ENCODE data around the gene BUD31. TPM values are rescaled to one million over a fixed set of nuclear protein-coding genes. Genes with fewer than 3 reads are reported as not detected.

Gene BUD31
- total and polyA plus RNA-seq, 2 of the 13 experiments (the other 11 are each of a cell fraction or from before 2014, with no cell fraction given), result 35.1 to 79.1 TPM

DNA sequence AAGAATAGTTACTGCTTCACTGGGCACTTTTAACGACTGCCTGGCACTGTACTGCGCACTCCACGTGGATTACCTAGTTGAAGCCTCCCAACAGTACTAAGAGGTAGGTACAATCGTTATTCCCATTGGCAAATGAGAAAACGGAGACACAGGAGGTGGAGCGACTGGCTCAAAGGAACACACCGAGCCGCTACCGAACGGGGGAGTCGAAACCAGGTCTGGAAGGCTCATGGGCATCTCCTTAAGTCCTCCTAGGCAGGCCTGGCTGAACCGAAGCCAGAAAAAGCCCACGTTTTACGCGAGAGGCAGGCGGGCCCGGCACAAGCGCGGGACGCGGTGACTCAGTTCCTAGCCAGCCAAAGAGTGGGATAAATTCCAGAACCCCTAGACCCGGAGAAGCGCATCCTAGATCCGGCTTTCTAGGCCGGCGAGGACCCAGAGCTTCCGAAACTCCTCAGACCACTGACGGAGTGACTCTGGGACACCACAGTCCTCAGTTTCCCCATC is 844 bp upstream of the BUD31 start (continued):
- TF ChIP-seq, protein P1, sequence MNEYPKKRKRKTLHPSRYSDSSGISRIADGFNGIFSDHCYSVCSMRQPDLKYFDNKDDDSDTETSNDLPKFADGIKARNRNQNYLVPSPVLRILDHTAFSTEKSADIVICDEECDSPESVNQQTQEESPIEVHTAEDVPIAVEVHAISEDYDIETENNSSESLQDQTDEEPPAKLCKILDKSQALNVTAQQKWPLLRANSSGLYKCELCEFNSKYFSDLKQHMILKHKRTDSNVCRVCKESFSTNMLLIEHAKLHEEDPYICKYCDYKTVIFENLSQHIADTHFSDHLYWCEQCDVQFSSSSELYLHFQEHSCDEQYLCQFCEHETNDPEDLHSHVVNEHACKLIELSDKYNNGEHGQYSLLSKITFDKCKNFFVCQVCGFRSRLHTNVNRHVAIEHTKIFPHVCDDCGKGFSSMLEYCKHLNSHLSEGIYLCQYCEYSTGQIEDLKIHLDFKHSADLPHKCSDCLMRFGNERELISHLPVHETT (CRISPR knock-in tag; conservative IDR thresholded peaks at IDR 0.05), result no peak
- TF ChIP-seq, protein P2, sequence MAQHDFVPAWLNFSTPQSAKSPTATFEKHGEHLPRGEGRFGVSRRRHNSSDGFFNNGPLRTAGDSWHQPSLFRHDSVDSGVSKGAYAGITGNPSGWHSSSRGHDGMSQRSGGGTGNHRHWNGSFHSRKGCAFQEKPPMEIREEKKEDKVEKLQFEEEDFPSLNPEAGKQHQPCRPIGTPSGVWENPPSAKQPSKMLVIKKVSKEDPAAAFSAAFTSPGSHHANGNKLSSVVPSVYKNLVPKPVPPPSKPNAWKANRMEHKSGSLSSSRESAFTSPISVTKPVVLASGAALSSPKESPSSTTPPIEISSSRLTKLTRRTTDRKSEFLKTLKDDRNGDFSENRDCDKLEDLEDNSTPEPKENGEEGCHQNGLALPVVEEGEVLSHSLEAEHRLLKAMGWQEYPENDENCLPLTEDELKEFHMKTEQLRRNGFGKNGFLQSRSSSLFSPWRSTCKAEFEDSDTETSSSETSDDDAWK (CRISPR knock-in tag; IDR thresholded peaks at IDR 0.05), result no peak
- TF ChIP-seq SSRP1 (CRISPR knock-in tag; IDR thresholded peaks at IDR 0.05) (no peak), ZNF709 (CRISPR knock-in tag; IDR thresholded peaks at IDR 0.05) (no peak), ZNF232 (CRISPR knock-in tag; IDR thresholded peaks at IDR 0.05; ENCODE audit: borderline replicate concordance) (no peak), CREB1 (IDR thresholded peaks at IDR 0.05) (no peak), CREB1 (CRISPR knock-in tag; IDR thresholded peaks at IDR 0.05) (no peak), ZNF720 (CRISPR knock-in tag; IDR thresholded peaks at IDR 0.05) (no peak), PRMT3 (CRISPR knock-in tag; IDR thresholded peaks at IDR 0.05; ENCODE audit: borderline replicate concordance, low read depth) (no peak), KLF9 (CRISPR knock-in tag; IDR thresholded peaks at IDR 0.05; ENCODE audit: low read depth) (no peak), ZFP1 (CRISPR knock-in tag; IDR thresholded peaks at IDR 0.05) (no peak), MXI1 (IDR thresholded peaks at IDR 0.05; ENCODE audit: borderline replicate concordance, low read depth, low read length) (peak; percentile 38; the same call in 1 of the 3 replicates), NR3C1 (CRISPR knock-in tag; IDR thresholded peaks at IDR 0.05) (no peak), KDM1A (CRISPR knock-in tag; IDR thresholded peaks at IDR 0.05) (no peak), ZNF674 (CRISPR knock-in tag; IDR thresholded peaks at IDR 0.05; ENCODE audit: low read depth) (no peak), ZIK1 (CRISPR knock-in tag; IDR thresholded peaks at IDR 0.05; ENCODE audit: borderline replicate concordance, low read depth) (0 out of 2 replicates have a peak, but pooled peaks have one; percentile 2), ATAD3A (CRISPR knock-in tag; IDR thresholded peaks at IDR 0.05) (no peak), ZNF333 (CRISPR knock-in tag; IDR thresholded peaks at IDR 0.05; ENCODE audit: borderline replicate concordance) (no peak), PHF8 (CRISPR knock-in tag; IDR thresholded peaks at IDR 0.05) (no peak), HNRNPH1 (optimal IDR thresholded peaks at IDR 0.05; ENCODE audit: low read depth, low read length) (no peak), ZNF775 (CRISPR knock-in tag; IDR thresholded peaks at IDR 0.05; ENCODE audit: borderline replicate concordance) (no peak)
- TF ChIP-seq, protein P3, sequence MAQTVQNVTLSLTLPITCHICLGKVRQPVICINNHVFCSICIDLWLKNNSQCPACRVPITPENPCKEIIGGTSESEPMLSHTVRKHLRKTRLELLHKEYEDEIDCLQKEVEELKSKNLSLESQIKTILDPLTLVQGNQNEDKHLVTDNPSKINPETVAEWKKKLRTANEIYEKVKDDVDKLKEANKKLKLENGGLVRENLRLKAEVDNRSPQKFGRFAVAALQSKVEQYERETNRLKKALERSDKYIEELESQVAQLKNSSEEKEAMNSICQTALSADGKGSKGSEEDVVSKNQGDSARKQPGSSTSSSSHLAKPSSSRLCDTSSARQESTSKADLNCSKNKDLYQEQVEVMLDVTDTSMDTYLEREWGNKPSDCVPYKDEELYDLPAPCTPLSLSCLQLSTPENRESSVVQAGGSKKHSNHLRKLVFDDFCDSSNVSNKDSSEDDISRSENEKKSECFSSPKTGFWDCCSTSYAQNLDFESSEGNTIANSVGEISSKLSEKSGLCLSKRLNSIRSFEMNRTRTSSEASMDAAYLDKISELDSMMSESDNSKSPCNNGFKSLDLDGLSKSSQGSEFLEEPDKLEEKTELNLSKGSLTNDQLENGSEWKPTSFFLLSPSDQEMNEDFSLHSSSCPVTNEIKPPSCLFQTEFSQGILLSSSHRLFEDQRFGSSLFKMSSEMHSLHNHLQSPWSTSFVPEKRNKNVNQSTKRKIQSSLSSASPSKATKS (CRISPR knock-in tag; IDR thresholded peaks at IDR 0.05), result peak; percentile 41; the same call in 1 of the 2 replicates
- TF ChIP-seq, protein P4, sequence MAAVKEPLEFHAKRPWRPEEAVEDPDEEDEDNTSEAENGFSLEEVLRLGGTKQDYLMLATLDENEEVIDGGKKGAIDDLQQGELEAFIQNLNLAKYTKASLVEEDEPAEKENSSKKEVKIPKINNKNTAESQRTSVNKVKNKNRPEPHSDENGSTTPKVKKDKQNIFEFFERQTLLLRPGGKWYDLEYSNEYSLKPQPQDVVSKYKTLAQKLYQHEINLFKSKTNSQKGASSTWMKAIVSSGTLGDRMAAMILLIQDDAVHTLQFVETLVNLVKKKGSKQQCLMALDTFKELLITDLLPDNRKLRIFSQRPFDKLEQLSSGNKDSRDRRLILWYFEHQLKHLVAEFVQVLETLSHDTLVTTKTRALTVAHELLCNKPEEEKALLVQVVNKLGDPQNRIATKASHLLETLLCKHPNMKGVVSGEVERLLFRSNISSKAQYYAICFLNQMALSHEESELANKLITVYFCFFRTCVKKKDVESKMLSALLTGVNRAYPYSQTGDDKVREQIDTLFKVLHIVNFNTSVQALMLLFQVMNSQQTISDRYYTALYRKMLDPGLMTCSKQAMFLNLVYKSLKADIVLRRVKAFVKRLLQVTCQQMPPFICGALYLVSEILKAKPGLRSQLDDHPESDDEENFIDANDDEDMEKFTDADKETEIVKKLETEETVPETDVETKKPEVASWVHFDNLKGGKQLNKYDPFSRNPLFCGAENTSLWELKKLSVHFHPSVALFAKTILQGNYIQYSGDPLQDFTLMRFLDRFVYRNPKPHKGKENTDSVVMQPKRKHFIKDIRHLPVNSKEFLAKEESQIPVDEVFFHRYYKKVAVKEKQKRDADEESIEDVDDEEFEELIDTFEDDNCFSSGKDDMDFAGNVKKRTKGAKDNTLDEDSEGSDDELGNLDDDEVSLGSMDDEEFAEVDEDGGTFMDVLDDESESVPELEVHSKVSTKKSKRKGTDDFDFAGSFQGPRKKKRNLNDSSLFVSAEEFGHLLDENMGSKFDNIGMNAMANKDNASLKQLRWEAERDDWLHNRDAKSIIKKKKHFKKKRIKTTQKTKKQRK (IDR thresholded peaks at IDR 0.05; ENCODE audit: low read length), result no peak

Data from HepG2 (cell line).